ENCODE measurements around the gene MN1.

The MN1 gene

DNA sequence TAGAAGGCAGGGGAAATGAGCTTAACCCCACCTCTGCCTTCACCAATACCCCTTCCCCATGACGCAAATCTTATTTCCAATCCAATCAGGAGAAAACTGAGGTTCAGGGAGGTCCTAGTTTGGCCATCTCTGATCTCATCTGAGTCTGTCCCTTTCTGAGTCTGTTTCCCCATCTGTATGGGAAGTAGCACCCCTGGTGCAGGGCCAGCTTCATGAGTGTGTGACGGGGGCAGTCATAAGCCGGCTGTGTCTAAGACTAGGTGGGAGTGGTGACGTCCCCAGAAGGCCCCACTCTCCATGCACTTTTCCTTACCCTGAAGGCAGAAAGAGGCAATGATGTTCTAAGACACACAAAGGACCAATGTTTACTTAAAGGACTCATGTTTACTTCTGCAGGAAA lies 72.3 kb downstream of the MN1 start:
- DNase-seq (ENCODE audit: low read depth, low spot score) = no peak
- TF ChIP-seq YY1 (IDR thresholded peaks at IDR 0.05; ENCODE audit: insufficient read depth, insufficient read length) = no peak
- TF ChIP-seq ZNF274 (IDR thresholded peaks at IDR 0.05; ENCODE audit: low read depth, low read length) = no peak
- no peak for TF ChIP-seq SUZ12 (IDR thresholded peaks at IDR 0.05; ENCODE audit: extremely low read depth, insufficient read depth, insufficient read length)

GRCh38 chr22:27727673-27728451 lies 73.7 kb downstream of the MN1 start:
- TF ChIP-seq ZNF274 (IDR thresholded peaks at IDR 0.05; ENCODE audit: low read depth, low read length) (no peak), YY1 (IDR thresholded peaks at IDR 0.05; ENCODE audit: insufficient read depth, insufficient read length) (no peak), SUZ12 (IDR thresholded peaks at IDR 0.05; ENCODE audit: extremely low read depth, insufficient read depth, insufficient read length) (no peak)
- H3K9ac ChIP-seq (ENCODE audit: insufficient read length, low read depth) = no peak overlapping the region
- H3K27me3 ChIP-seq (ENCODE audit: insufficient read depth, insufficient read length) = no peaks in the 10 kb centered on the region
- DNase-seq (ENCODE audit: low read depth, low spot score) = no peak
- peaks cover 3% of the 10 kb centered on the region for H3K36me3 ChIP-seq (ENCODE audit: insufficient read depth, insufficient read length, low read length)
- peaks cover 6% of the 10 kb centered on the region for H3K4me1 ChIP-seq (ENCODE audit: insufficient read depth, insufficient read length)
- H3K9me3 ChIP-seq (ENCODE audit: insufficient read depth, low read length) = 0 out of 2 replicates have a peak, but pooled peaks cover 15% of the 10 kb centered on the region
- H3K4me3 ChIP-seq (ENCODE audit: insufficient read length, low read depth) = no peak overlapping the region

More for the DNA sequence above, 72.3 kb downstream of the MN1 start:
- Histone ChIP-seq H3K4me1 (ENCODE audit: insufficient read depth, insufficient read length) (peaks cover 6% of the 10 kb centered on the region), H3K9me3 (ENCODE audit: insufficient read depth, low read length) (0 out of 2 replicates have a peak, but pooled peaks cover 9% of the 10 kb centered on the region), H3K4me3 (ENCODE audit: insufficient read length, low read depth) (no peak overlapping the region), H3K9ac (ENCODE audit: insufficient read length, low read depth) (no peak overlapping the region), H3K36me3 (ENCODE audit: insufficient read depth, insufficient read length, low read length) (peaks cover 3% of the 10 kb centered on the region), H3K27me3 (ENCODE audit: insufficient read depth, insufficient read length) (no peaks in the 10 kb centered on the region)

DNA sequence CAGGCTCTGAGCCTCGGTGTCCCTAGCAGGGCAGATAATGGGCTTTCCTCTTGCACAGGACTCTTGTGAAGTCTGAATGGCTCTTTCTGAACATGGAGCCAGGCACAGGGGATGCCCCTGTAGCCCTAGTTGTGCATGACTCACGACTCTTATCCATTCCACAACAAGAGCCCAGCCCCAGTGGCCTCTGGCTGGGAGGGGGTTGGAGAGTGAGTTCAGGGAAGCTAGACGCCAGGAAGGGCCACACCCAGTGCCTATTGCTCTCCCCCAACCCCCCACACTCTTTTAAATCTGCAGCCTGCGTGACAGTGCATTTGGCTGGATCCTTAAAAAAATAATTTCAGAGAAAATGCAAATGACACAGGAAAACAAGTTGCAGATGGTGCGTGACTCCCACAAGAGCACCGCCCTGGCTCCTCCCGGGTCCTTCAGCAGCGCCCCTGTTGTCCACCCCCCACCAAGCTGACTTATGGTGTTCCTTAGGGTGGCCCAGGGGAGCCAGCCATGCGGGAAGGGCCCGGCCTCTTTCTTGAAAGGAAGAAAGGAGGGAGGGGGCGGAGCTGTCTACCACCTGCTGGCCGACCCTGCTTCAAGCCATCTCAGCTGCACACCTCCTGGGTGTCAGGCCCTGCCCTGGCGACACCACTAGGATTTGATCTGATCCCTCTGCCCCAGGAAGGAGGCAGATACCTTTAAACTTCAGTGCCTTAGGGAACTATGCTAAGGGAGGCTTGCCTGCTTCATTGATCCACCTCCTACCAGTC lies 74.7 kb downstream of the MN1 start:
- Histone ChIP-seq H3K4me3 (ENCODE audit: insufficient read length, low read depth) (peak overlapping the region; percentile 0), H3K27me3 (ENCODE audit: insufficient read depth, insufficient read length) (no peaks in the 10 kb centered on the region), H3K9me3 (ENCODE audit: insufficient read depth, low read length) (0 out of 2 replicates have a peak, but pooled peaks cover 15% of the 10 kb centered on the region), H3K4me1 (ENCODE audit: insufficient read depth, insufficient read length) (peaks cover 6% of the 10 kb centered on the region), H3K9ac (ENCODE audit: insufficient read length, low read depth) (peak overlapping the region; percentile 78), H3K36me3 (ENCODE audit: insufficient read depth, insufficient read length, low read length) (peaks cover 3% of the 10 kb centered on the region)
- DNase-seq (ENCODE audit: low read depth, low spot score) = no peak
- no peak for TF ChIP-seq SUZ12 (IDR thresholded peaks at IDR 0.05; ENCODE audit: extremely low read depth, insufficient read depth, insufficient read length)
- TF ChIP-seq YY1 (IDR thresholded peaks at IDR 0.05; ENCODE audit: insufficient read depth, insufficient read length) = no peak

GRCh38 chr22:27726331-27726685 lies 75.2 kb downstream of the MN1 start:
- Histone ChIP-seq H3K27me3 (ENCODE audit: insufficient read depth, insufficient read length) (no peaks in the 10 kb centered on the region), H3K4me3 (ENCODE audit: insufficient read length, low read depth) (peak overlapping the region; percentile 0), H3K4me1 (ENCODE audit: insufficient read depth, insufficient read length) (peaks cover 6% of the 10 kb centered on the region), H3K9me3 (ENCODE audit: insufficient read depth, low read length) (0 out of 2 replicates have a peak, but pooled peaks cover 15% of the 10 kb centered on the region), H3K36me3 (ENCODE audit: insufficient read depth, insufficient read length, low read length) (peaks cover 3% of the 10 kb centered on the region), H3K9ac (ENCODE audit: insufficient read length, low read depth) (peak overlapping the region; percentile 78)
- TF ChIP-seq SUZ12 (IDR thresholded peaks at IDR 0.05; ENCODE audit: extremely low read depth, insufficient read depth, insufficient read length) = no peak
- TF ChIP-seq ZNF274 (IDR thresholded peaks at IDR 0.05; ENCODE audit: low read depth, low read length) = no peak
- TF ChIP-seq YY1 (IDR thresholded peaks at IDR 0.05; ENCODE audit: insufficient read depth, insufficient read length) = no peak
- DNase-seq (ENCODE audit: low read depth, low spot score) = no peak

- 0 out of 2 replicates have a peak, but pooled peaks cover 15% of the 10 kb centered on the region for H3K9me3 ChIP-seq (ENCODE audit: insufficient read depth, low read length)
- no peak for DNase-seq (ENCODE audit: low read depth, low spot score)
- H3K9ac ChIP-seq (ENCODE audit: insufficient read length, low read depth) = peak overlapping the region; percentile 59
- no peak for TF ChIP-seq SUZ12 (IDR thresholded peaks at IDR 0.05; ENCODE audit: extremely low read depth, insufficient read depth, insufficient read length)
- TF ChIP-seq YY1 (IDR thresholded peaks at IDR 0.05; ENCODE audit: insufficient read depth, insufficient read length) = no peak
- TF ChIP-seq ZNF274 (IDR thresholded peaks at IDR 0.05; ENCODE audit: low read depth, low read length) = no peak
- no peaks in the 10 kb centered on the region for H3K27me3 ChIP-seq (ENCODE audit: insufficient read depth, insufficient read length)
- peaks cover 3% of the 10 kb centered on the region for H3K36me3 ChIP-seq (ENCODE audit: insufficient read depth, insufficient read length, low read length)
- H3K4me3 ChIP-seq (ENCODE audit: insufficient read length, low read depth) = no peak overlapping the region
- H3K4me1 ChIP-seq (ENCODE audit: insufficient read depth, insufficient read length) = peaks cover 6% of the 10 kb centered on the region
These were observed 75.9 kb downstream of the MN1 start for GRCh38 chr22:27725661-27726060.

- H3K9me3 ChIP-seq (ENCODE audit: insufficient read depth, low read length) = 0 out of 2 replicates have a peak, but pooled peaks cover 15% of the 10 kb centered on the region
- no peak for DNase-seq (ENCODE audit: low read depth, low spot score)
- H3K4me1 ChIP-seq (ENCODE audit: insufficient read depth, insufficient read length) = peaks cover 6% of the 10 kb centered on the region
- H3K27me3 ChIP-seq (ENCODE audit: insufficient read depth, insufficient read length) = no peaks in the 10 kb centered on the region
- TF ChIP-seq YY1 (IDR thresholded peaks at IDR 0.05; ENCODE audit: insufficient read depth, insufficient read length) (no peak), SUZ12 (IDR thresholded peaks at IDR 0.05; ENCODE audit: extremely low read depth, insufficient read depth, insufficient read length) (no peak), ZNF274 (IDR thresholded peaks at IDR 0.05; ENCODE audit: low read depth, low read length) (no peak)
- H3K9ac ChIP-seq (ENCODE audit: insufficient read length, low read depth) = no peak overlapping the region
- peaks cover 3% of the 10 kb centered on the region for H3K36me3 ChIP-seq (ENCODE audit: insufficient read depth, insufficient read length, low read length)
- H3K4me3 ChIP-seq (ENCODE audit: insufficient read length, low read depth) = no peak overlapping the region
These were observed 76.8 kb downstream of the MN1 start for GRCh38 chr22:27724709-27725108.

GRCh38 chr22:27724157-27724556 lies 77.4 kb downstream of the MN1 start:
- no peak overlapping the region for H3K4me3 ChIP-seq (ENCODE audit: insufficient read length, low read depth)
- H3K9ac ChIP-seq (ENCODE audit: insufficient read length, low read depth) = no peak overlapping the region
- 0 out of 2 replicates have a peak, but pooled peaks cover 15% of the 10 kb centered on the region for H3K9me3 ChIP-seq (ENCODE audit: insufficient read depth, low read length)
- TF ChIP-seq ZNF274 (IDR thresholded peaks at IDR 0.05; ENCODE audit: low read depth, low read length) (no peak), YY1 (IDR thresholded peaks at IDR 0.05; ENCODE audit: insufficient read depth, insufficient read length) (no peak), SUZ12 (IDR thresholded peaks at IDR 0.05; ENCODE audit: extremely low read depth, insufficient read depth, insufficient read length) (no peak)
- no peaks in the 10 kb centered on the region for H3K27me3 ChIP-seq (ENCODE audit: insufficient read depth, insufficient read length)
- DNase-seq (ENCODE audit: low read depth, low spot score) = no peak
- H3K4me1 ChIP-seq (ENCODE audit: insufficient read depth, insufficient read length) = peaks cover 6% of the 10 kb centered on the region
- peaks cover 3% of the 10 kb centered on the region for H3K36me3 ChIP-seq (ENCODE audit: insufficient read depth, insufficient read length, low read length)
